NCI-H1436 (cell line): ENCODE results near the gene ZNF777.

Experiments used
- DNase-seq: peaks from one replicate; lab custom pipeline; 2025; lab: John Stamatoyannopoulos, UW

The ZNF777 gene

DNA sequence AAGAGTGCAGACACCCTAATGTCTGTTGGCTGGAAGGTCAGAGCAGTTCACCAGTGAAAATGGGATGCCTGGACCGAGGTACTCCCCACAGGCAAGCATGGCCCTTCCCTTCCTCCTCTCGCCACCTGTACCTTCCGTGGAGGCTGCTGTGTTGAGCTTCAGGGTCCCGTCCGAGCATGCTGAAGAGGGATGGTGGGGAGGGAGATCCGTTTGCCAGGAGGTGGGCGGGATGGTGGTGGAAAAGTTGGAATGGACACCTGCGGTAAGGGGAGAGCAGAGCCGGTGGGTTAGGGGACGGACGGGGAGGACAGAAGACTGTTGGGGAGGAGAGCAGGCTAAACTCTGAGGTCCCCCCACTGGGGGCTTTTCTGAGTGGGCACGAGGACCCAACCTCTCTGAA, 15.9 kb upstream of the ZNF777 start:
- no peak for DNase-seq

GRCh38 chr7:149475121-149476045, 14.5 kb upstream of the ZNF777 start:
- DNase-seq, result no peak

DNA sequence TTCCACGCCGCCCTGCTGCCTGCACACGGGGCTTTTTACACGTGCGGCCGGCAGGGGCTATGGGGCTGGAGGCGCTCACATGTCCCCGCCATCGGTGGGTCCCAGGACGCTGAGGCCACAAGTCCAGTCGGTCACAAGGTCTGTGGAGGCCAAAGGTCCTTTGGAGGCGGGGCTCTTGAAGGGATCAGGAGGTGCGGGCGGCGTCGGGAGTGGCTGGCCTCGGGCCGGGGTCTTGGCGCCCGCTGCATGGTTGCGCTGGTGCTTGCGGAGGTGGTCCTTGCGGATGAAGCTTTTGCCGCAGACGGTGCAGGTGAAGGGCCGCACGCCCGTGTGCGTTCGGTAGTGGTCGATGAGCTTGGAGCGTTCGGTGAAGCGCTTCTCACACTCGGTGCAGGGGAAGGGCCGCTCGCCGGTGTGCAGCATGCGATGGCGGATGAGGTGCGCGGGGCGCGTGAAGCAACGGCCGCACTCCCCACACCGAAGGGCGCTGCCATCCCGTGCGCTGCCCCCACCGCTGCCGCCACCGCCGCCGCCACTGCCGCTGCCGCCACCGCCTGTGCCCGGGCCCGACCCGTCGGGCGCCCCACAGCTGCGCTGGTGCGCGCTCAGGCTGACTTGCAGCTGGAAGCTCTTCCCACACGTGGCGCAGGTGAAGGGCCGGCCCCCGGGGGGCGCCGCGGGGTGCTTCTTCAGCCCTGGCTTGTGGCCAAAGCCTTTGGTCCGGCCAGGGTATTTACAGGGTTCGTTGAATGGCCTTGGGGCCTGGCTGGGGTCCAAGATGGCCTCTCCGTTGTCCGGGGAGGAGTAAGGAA, 13.7 kb upstream of the ZNF777 start:
- no peak for DNase-seq

DNA sequence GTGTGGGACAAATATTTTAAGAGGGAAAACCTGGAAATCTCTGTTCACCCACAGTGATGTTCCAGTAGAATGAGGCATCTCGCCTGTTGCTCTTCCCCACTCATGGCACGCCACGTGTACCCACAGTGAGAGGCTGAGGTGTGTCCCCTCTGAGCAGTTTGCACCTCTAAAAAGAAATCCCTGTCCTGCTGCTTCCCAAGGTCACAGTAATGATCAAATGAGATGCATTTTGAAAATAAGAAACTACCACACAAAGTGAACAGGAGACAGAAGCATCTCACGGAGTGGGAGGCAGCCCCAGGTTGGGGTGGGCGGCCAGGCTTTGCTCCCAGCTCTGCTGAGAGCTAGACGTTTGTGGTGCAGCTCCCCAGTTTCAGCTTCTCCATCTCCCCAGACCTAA, 12.4 kb upstream of the ZNF777 start:
- DNase-seq, result no peak

- no peak for DNase-seq
Observed at GRCh38 chr7:149471289-149471953, 10.6 kb upstream of the ZNF777 start.

DNA sequence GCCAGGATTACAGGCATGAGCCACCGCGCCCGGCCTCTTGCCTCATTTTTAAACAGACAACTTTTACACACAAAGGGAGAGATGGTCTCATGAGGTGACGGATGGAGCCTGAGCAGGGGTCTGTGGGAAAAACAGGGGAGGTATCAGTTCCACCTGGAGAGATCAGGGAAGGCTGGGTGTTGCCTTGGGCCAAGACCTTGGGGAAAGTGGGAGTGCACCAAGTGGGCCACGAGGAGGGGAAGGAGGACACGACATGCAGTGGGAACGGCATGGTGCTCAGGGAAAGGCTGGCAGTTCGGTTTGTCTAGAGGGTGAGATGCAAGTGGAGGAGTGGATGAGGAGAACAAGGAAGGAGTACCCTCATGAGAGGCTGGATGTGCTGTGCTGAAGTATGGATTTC, 8.9 kb upstream of the ZNF777 start:
- DNase-seq, result no peak

GRCh38 chr7:149468208-149468607, 7.3 kb upstream of the ZNF777 start:
- no peak for DNase-seq

GRCh38 chr7:149467321-149467859, 6.5 kb upstream of the ZNF777 start:
- no peak for DNase-seq

DNA sequence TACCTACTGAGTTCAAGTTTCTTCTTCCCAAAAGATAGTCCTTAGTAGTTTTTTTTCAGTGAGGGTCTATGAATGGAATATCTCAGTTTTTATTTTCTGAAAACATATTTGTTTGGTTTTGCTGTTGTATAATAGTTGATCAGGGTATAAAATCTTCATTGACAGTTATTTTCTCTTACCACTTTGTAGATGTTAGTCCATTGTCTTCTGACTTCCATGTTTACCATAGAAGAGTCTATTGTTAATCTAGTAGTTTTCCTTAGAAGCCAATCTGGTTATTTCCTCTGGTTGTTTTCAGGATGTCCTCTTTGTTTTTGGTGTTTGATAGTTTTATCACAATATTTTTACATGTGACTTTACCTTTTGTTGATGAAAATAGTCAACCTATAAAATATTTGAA, 5.5 kb upstream of the ZNF777 start:
- DNase-seq, result no peak

DNA sequence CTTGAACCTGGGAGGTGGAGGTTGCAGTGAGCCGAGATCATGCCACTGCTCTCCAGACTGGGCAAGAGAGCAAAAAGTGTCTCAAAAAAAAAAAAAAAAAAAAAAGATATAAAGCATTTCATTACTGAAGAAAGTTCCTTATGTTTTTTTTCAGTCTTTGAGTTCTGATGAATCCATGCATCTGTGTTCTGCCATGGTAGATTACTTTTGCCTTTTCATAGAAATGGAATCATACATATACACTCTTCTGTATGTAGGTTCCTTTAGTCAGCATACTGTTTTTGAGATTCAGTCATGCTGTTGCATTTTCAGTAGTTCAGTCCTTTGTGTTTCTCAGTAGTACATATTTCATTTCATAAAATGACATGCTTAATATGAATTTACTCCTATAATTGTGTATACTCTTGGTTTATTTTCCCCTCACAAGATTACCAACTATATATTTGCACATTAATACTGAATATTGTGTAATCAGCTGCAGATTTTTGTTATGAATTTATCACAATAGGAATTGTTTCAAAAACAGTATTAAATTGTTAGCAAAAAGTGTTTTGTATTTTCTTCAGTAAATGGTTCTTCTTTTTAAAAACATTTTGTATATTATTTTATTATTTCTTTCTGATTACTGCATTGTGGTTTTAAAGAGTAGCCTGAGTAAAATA, 2.8 kb upstream of the ZNF777 start:
- no peak for DNase-seq

GRCh38 chr7:149462101-149462520, 1.2 kb upstream of the ZNF777 start:
- no peak for DNase-seq

DNA sequence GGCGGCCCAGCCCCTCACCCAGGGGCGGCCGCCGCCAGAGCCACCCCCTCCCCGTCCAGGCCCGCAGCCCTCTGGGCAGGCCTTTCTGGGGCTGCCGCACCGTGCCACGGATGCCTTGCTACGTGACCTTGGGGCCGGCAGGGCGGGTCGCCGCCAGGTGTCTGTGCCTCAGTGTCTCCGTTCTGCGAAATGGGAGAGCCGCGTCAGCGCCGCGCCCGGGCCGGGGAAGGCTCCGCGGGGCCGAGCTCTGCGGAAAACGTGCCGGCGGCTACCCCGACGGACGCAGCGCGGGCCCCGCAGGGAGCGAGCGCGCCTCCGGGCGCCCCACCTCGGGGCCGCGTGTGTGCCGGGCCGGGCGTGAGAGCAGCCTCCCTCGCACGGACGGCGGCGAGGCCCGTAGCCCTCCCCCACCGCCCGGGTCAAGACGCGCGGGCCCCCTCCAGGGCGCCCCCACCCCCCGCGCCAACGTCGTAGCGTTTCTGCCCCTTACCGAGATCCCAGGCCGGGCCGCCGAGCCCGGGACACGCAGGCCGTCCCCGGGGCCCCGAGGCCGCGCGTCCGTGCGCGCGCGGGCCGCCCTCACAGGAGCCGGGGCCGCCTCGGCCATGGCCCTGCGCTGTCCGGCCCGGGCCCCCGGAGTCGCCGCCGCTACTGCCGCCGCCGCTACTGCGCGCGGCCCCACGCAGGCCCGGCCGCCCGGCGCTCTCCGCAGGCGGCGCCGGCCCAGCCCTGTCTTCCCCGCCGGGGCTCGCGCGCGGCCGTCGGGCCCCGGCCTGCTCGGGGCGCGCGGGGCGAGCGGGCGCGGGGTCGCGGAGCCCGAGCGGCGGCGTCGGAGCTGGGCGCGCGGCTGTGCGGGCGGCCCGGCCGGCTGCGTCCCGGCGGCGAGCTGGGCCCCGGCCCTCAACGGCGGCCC, 1.1 kb downstream of the ZNF777 start:
- no peak for DNase-seq

- no peak for DNase-seq
Observed at GRCh38 chr7:149459201-149459539, 1.7 kb downstream of the ZNF777 start.

DNA sequence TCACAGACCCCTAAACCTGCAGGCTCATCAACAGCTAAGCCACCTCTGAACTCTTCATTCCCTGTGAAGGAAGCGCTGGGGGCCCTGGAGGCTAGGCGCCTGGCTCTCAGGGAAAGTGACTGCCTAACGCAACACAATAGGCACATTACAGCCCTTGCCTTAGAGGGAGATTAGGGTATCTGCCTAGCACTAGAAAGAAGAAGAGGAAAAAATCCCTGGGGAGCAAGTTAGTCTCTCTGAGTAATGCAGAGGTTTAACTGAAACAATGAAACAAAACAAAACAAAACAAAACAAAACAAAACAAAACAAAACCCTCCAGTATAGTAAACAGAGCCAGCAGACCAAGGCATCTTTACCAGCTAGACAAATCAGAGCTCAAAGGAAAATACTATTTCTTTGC, 2.6 kb downstream of the ZNF777 start:
- DNase-seq, result no peak

DNA sequence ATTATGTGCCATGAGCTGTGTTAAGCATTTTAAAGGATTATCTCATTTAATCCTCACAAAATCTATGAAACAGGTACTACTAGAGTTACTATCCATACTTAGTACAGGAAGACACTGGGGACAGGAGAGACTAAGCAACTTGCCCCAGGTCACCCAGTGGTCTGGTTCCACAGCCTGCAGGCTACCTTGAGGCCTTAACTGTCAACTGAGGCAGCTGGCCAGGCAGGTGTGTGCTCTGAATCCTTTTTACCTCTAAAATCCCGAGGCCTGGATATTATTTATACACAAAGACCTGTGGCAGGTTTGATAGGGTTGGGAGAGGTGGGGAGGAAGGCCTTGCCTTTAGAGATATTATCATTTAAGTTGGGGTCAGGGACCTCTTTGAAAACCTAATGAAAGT, 3.1 kb downstream of the ZNF777 start:
- no peak for DNase-seq

DNA sequence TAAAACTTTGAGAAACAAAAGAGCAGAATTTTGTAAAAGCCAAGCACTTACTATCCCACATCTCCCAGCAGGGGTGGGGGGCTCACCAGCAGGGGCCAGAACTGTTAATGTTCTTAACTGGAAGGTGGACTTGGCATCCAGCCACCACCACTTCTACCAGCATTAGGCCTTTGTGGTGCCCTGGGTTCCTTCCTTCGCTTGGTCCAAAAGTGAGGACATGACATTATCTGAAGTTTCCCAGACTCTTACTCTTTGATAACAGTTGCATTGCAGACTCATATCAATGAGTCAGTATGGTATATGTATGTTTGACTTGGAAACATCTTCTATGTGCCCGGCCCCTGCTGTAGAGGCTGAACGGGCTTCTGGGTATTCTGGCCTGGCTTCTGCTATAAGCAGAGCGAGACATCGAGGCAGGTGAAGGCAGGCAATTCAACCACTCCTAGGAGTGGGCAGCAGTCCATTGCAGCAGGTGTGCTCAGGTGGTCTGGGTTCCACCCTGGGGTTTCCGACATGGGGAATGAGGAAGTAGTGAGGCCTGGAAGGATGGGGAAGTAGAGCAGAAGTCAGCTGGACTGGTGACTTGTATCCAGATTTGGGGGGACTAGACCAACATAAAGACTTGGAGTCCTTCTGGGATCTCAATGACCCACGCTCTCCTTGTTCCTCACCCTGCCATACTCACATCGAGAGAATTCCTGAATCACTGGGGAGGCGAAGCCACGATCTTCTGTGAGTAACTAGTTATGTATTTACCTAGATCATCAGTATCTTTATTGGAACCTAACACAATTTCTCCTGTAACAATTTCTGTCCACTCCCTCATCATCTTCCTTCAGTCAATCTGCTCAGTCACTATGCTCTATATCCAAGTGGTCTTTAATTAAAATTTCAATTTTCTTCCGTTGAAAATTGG, 4.1 kb downstream of the ZNF777 start:
- no peak for DNase-seq

GRCh38 chr7:149455175-149455950, 5.5 kb downstream of the ZNF777 start:
- DNase-seq, result no peak

GRCh38 chr7:149454750-149455149, 6.1 kb downstream of the ZNF777 start:
- DNase-seq, result no peak

- DNase-seq, result no peak
Observed at GRCh38 chr7:149454006-149454405, 6.9 kb downstream of the ZNF777 start.
